H54 (cell line): Measurements from ENCODE around the gene ZSCAN4.
A peak's percentile ranks its signal among the peaks of the same experiment; 100 is the strongest.

Source experiments
- DNase-seq: peaks from one replicate; pipeline ENCODE4 v3.0.0; 2011; ENCODE audit warnings: low spot score, mixed read lengths; ENCODE audit not compliant: insufficient read length
- FAIRE-seq: peaks from 3 replicates; lab custom pipeline; 2011; peaks lifted over from hg19 to GRCh38; lab: Jason Lieb, UNC
- POLR2A ChIP-seq: IDR thresholded peaks from 2 replicates; pipeline ENCODE4 v1.6.1; 2011; ENCODE audit warnings: low read depth, mild to moderate bottlenecking, low read length

The ZSCAN4 gene

DNA sequence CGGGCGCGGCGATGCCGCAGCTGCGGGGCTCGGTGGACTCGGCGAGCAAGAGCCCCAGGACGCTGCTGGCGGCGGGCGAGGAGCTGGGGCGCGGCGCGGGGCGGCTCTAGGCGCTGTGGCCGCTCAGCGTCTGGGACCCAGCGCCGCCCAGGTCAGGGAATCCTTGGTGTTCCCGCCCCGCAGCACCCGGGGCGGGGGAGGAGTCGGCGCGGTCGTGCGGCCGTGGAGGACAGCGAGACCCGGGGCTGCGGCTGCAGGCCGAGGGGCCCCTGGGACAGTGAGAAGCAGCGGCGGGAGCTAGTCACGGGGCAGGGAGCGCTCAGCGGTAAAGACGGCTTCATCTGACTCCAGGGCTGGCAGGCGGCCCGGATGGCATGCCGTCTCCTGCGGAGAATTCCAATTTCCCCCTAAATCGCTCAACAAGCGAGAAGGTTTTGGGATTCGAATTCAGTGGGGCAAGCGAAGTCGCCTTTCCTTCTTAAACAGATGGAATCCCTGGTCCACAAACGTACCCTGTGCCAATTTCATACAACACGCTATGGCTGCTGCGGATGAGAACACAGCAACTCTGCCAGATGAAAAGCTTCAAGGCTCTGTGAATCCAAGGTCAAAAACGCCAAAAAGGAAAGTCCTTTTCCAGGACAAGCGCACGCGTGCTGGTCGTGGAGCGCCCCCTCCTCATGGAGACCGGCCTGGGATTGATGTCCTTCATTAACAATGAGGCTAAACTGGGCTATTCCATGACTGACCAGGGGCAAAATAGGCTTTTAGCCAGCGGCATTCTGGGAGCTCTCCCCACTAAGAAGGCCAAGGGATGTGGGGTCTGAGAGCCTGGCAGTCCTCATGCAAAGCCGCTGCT, 4.2 kb upstream of the ZSCAN4 start:
- no peak for FAIRE-seq
- TF ChIP-seq POLR2A = peak; percentile 58; the same call in 1 of the 2 replicates
- DNase-seq = peak; percentile 76

DNA sequence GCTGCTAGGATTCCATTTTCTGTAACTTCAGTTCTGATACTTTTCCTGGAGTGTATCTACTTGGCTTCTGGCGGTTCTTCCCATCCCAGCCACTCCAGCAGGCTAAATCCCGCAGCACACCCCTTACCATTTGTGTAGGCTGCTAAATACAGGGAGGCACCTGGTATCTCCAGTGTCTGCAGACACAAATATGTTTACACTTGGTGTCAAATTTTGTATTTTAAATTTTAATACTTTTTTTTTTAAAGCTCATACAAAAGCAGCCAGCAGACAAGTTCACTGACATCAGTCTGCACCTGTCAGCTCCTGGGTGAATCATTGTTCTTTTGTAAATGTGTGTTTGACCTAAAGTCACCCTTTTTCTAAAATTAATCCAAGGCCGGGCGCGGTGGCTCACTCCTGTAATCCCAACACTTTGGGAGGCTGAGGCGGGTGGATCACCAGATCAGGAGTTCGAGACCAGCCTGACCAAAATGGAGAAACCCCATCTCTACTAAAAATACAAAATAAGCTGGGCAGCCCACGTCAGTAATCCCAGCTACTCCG, 3.4 kb upstream of the ZSCAN4 start:
- TF ChIP-seq POLR2A = no peak
- FAIRE-seq = no peak

DNA sequence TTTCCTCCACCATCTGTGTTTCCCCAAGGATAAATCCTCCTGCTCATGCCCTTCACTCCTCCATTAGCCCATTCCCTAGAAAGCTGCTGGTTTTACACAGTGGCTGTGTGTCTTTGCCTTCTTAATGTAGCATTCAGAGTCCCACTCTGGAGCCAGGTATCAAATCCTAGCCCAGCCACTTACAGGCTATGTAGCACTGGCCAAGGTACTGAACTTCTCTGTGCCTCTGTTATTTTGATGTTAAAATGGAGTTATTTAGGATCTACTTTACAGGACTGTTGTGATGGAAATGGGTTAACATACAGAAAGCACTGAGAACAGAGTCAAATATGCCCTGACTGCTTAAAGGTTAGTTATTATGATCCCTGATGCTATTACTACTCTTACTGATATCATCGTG, 1.5 kb upstream of the ZSCAN4 start:
- DNase-seq = no peak
- no peak for FAIRE-seq
- TF ChIP-seq POLR2A = no peak

More for the DNA sequence above, 3.4 kb upstream of the ZSCAN4 start:
- DNase-seq = no peak

DNA sequence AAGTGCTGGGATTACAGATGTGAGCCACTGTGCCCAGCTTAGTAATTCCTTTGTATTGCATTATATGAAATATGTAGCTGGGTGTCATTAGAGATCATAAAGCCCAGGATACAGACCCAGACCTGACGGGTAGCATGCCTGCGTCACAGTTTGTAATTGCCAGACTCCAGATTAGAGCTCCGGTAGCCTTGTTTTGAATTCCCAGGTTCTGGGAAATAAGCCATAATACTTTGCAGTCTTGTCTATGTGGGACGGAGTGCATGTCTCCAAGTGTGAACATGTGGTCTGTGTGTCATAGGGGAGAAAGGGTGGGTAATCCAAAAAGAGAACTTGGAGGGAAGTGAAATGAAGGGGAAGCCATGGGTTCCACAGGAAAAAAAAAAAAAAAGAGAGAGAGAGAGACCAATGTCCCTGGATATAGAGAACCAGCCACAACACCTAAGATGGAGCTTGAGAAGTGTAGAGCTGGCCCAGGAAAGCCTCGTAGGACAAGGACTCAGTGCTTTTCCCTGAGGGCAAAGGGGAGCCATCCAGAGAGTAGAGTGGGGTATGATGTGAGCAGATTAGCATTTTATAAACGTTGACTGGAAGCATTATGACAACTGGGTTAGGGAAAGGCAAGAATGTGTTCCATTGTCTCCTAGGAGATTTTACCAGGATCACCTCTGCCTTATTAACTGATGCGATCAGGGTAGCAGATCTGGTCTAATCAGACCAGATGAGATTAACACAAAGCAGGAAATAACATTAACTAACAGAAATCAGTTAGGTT, 2.6 kb downstream of the ZSCAN4 start:
- FAIRE-seq = no peak
- TF ChIP-seq POLR2A = no peak
- no peak for DNase-seq

DNA sequence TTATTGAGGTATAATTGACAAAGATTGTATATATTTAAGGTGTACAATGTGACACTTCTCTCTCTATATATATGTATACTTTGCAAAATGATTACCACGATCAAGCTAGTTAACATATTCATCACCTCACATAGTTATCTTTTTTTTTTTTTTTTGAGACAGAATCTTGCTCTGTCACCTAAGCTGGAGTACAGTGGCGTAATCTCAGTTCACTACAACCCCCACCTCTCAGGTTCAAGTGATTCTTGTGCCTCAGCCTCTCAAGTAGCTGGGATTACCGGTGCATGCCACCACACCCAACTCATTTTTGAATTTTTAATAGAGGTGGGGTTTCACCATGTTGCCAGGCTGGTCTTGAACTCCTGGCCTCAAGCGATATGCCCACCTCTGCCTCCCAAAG, 3.7 kb downstream of the ZSCAN4 start:
- FAIRE-seq (no peak), DNase-seq (no peak)

DNA sequence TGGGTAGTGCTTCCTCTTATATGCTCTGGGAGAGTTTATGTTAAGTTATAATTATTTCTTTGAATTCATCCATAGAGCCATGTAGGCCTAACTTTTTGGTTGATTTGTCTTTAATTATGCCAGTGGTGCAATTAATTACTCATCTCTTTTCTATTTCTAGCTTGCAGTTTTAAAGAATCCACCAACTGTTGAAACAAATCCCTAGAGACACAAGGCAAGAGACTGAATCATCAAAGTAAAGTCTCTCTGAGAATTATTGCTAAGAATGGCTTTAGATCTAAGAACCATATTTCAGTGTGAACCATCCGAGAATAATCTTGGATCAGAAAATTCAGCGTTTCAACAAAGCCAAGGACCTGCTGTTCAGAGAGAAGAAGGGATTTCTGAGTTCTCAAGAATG, 7.1 kb downstream of the ZSCAN4 start:
- no peak for FAIRE-seq
- DNase-seq = no peak
- TF ChIP-seq POLR2A = no peak

More for the DNA sequence above, 3.7 kb downstream of the ZSCAN4 start:
- no peak for TF ChIP-seq POLR2A

DNA sequence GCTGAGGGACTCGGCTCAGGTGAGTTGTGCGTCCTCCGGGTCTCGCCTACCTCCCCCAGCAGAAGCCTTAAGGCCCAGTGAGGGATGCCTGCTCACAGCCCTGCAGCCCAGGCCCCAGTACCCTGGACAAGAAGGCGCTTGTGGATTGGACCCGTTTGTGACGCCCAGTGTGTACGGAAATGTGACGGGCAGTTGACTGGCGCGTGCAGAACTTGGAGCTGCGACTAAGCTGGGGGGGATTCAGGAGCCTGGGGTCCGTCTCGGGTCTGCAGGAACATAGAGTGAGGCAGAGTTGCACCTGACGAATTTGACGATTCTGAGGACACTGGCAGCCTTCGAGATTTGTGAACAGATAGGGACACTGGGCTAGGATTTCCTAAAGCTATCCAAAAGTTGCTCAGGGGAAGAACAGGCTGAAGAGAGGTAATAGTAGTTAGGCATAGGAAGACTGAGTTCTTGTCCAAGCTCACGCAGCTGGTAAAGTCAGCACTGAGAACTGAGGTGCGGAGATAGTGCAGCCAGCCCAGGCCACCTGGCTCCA, 13.6 kb downstream of the ZSCAN4 start:
- no peak for FAIRE-seq
- DNase-seq = no peak
- no peak for TF ChIP-seq POLR2A

DNA sequence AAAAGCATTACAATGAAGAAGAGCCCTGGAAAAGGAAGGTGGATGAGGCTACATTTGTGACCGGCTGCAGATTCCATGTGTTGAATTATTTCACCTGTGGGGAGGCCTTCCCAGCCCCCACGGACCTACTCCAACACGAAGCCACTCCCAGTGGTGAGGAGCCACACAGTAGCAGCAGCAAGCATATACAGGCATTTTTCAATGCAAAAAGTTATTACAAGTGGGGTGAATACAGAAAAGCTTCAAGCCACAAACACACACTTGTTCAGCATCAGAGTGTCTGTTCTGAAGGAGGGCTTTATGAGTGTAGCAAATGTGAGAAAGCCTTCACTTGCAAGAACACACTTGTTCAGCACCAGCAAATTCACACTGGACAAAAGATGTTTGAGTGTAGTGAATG, 18.0 kb downstream of the ZSCAN4 start:
- TF ChIP-seq POLR2A = no peak
- no peak for FAIRE-seq

DNA sequence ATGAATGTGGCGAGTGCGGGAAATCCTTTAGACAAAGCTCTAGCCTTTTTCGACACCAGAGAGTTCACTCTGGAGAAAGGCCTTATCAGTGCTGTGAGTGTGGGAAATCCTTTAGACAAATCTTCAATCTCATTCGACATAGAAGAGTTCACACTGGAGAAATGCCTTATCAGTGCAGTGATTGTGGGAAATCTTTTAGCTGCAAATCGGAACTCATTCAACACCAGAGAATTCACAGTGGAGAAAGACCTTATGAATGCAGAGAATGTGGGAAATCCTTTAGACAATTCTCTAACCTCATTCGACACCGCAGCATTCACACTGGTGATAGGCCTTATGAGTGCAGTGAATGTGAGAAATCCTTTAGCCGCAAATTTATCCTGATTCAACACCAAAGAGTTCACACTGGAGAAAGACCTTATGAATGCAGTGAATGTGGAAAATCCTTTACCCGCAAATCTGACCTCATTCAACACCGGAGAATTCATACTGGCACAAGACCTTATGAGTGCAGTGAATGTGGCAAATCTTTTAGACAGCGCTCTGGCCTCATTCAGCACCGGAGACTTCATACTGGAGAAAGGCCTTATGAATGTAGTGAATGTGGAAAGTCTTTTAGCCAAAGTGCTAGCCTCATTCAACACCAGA, 18.8 kb downstream of the ZSCAN4 start:
- FAIRE-seq (no peak), DNase-seq (no peak)
- TF ChIP-seq POLR2A = no peak

More for the DNA sequence above, 18.0 kb downstream of the ZSCAN4 start:
- DNase-seq = no peak

DNA sequence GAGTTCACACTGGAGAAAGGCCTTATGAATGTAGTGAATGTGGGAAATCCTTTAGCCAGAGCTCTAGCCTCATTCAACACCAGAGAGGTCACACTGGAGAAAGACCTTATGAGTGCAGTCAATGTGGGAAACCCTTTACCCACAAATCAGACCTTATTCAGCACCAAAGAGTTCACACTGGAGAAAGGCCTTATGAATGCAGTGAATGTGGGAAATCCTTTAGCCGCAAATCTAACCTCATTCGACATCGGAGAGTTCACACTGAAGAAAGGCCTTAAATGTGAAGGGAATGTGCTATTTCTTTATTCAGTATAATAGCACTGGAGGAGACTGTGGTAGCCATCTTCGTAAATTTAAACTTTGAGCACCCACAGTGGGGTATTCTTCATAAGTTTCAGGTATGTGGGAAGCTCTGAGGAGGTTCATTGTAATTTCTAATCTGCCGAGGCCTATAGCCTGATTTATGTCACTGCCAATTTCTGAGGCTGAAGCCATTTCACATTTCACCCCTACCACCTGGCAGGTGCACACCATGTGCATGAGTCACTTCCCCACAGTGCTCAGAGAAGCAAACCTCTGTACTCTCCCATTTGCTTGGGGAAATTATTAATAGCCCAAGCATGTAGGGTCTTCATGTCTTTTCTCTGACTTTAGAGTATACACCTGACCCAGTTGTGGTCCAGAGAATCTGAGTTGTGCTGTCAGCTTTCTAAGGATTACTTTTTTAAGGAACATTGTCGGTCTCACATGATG, 19.5 kb downstream of the ZSCAN4 start:
- no peak for DNase-seq
- no peak for TF ChIP-seq POLR2A
- no peak for FAIRE-seq

DNA sequence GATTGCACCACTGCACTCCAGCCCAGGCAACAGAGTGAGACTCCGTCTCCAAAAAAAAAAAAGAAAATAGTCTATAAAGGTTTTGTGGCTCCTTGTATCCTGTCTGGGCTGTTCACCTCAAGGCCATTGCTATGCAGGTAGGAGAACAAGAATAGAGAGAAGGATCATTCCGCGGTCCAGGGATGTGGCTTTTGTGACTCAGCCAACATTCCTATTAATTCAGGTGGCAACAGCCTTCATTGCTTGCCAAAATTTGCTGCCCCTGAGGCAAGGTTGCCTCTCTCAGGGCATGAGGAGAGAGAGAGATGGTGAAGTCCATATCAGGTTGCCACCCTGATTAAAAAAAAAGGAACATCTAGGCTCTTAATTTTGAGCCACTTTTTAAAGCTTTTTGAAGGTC, 21.0 kb downstream of the ZSCAN4 start:
- no peak for TF ChIP-seq POLR2A
- FAIRE-seq (no peak), DNase-seq (no peak)

DNA sequence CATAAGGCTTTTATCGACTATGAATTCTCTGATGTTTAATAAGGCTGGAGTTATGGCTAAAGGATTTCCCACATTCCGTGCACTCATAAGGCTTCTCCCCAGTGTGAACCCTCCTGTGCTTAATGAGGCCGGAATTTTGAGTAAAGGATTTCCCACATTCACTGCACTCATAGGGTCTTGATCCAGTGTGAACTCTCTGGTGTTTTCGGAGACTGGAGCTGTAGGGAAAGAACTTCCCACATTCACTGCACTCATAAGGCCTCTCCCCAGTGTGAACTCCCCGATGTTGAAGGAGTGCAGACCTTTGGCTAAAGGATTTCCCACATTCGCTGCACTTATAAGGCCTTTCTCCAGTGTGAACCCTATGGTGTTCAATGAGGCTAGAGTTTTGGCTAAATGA, 32.9 kb downstream of the ZSCAN4 start:
- DNase-seq (no peak), FAIRE-seq (no peak)
- no peak for TF ChIP-seq POLR2A

DNA sequence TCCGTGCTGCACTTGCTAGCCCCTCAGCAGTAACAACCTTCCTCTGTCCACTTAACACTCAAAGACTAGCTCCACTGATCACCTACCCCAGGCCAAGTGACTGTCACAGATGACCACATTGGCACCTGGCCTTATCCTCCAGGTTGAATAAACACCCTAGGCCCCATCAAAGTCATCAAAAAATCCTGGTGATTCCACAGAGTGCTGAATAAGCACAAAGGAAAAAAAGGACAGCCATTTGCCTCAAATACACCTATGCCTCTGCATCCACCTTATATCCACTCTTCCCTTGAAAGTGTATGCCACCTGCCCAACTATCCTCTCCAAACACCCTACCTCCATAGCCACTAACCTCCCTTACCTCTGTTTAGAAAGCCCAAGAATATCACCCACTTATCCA, 37.6 kb downstream of the ZSCAN4 start:
- FAIRE-seq (no peak), DNase-seq (no peak)
- no peak for TF ChIP-seq POLR2A
